Central memory CD8-positive, alpha-beta T cell (primary cell): Measurements from ENCODE around the gene HYDIN.

ENCODE experiments used
- ATAC-seq: fragments of 150-1000 bp; cut with Tn5 transposase; replicated peaks from 2 replicates; pipeline ENCODE4 v1.10.0; 2022; ENCODE audit warnings: mild to moderate bottlenecking, moderate FRiP score, moderate number of reproducible peaks; ENCODE audit not compliant: poor library complexity, severe bottlenecking; ENCODE audit errors: extremely low read depth
- DNase-seq, 2 donors: peaks; one replicate each; pipeline ENCODE4 v3.0.0; 2021; ENCODE audit warnings: low spot score in 2 of 2
- H3K27ac Mint-ChIP-seq: one replicate; pipeline ENCODE4 v1.8.0; 2022; ENCODE audit warnings: low read depth, mild to moderate bottlenecking, moderate library complexity, mixed read lengths
- H3K27me3 Mint-ChIP-seq: one replicate; pipeline ENCODE4 v1.8.0; 2022; ENCODE audit warnings: mixed read lengths
- H3K36me3 Mint-ChIP-seq: one replicate; pipeline ENCODE4 v1.8.0; 2022; ENCODE audit warnings: mild to moderate bottlenecking, moderate library complexity, mixed read lengths; ENCODE audit not compliant: insufficient read depth
- H3K4me1 Mint-ChIP-seq: one replicate; pipeline ENCODE4 v1.8.0; 2022; ENCODE audit warnings: mixed read lengths
- H3K4me3 Mint-ChIP-seq: one replicate; pipeline ENCODE4 v1.8.0; 2022; ENCODE audit warnings: mild to moderate bottlenecking, moderate library complexity, mixed read lengths
- H3K9me3 Mint-ChIP-seq: one replicate; pipeline ENCODE4 v1.8.0; 2022; ENCODE audit warnings: mixed read lengths

The HYDIN gene

DNA sequence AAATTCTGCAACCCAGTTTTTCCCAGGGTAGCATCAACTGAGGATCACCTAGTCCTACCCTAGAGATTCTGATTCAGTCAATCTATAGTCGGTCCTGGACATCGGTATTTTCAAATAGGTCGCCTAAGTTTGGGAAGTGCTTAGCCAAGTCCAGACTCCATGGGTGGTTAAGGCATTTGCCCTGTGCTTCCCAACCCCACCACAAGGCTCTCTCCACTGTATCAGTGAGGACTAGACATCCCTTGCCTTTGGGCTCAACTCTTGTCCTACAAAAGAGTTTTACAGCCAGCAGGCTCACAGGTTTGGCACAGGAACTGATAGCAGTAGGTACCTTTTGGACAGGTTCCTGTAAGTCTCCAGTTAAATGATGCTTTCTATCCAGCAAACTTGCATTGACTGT is 13.8 kb downstream of the HYDIN start:
- Mint-ChIP-seq H3K27me3 (peaks cover 42% of the 10 kb centered on the region), H3K4me3 (no peak overlapping the region), H3K4me1 (no peaks in the 10 kb centered on the region), H3K27ac (no peak overlapping the region), H3K9me3 (peaks cover 1% of the 10 kb centered on the region), H3K36me3 (no peaks in the 10 kb centered on the region)
- no peak for DNase-seq
- ATAC-seq = no peak

DNA sequence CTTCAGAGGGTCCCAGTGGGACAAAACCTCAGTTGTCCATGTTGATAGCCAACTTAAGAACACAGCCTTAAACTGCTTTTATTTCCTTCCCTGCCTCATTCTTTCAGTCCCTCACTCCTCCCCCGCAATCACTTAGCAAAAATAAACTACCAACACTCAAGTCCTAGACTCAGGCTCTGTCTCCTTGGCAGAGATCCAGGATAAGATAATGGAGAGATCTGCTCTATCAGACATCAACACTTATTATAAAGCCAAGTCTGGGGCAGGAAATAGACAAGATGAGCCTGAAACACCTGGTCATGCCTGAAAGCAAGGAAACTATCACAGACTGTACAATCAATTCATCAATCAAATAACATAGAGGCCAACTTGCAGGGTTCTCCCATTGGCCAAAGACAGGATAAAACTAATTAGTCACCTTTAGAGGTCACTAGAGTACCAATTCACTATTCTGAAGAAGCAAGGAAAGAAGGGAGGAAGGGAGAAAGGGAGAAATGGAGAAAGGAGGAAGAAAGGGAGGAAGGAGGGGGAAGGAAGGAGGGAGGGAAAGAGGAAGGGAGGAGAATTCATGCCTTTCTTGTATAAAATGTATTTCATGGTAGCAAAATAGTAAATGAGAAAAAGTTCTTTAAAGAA is 15.7 kb downstream of the HYDIN start:
- Mint-ChIP-seq H3K4me3 (no peak overlapping the region), H3K27me3 (peaks cover 45% of the 10 kb centered on the region), H3K36me3 (no peaks in the 10 kb centered on the region), H3K27ac (no peak overlapping the region), H3K9me3 (peaks cover 5% of the 10 kb centered on the region), H3K4me1 (no peaks in the 10 kb centered on the region)
- no peak for ATAC-seq
- no peak for DNase-seq

DNA sequence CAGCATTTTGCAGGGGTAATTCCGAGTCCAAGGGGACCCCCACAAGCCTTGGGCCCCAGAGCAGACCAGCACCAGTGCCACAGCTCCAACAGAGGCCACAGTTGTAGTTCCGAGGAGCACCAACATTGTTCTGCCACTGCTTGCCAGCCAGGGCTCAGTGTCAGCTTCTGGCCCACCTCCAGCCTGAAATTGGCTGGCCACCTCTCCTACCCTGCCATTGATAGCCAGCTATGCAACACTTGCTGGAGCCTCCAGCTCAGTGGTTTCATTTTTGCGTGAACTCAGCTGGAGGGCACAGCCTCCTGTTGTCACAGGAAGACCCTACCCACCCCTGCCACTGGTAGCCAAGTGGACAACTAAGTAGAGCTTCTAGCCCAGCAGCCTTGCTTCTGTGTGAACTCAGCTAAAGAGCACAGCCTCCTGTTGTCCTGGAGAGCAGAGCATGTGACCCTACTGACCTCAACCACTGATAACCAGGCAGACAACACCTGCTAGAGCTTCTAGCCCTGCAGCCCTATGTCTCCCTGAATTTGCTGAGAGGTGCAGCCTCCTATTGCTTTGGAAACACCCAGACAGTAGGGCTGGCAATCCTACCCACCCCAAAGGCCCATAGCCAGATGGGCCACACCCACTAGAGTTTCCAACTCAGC is 24.9 kb downstream of the HYDIN start:
- Mint-ChIP-seq H3K27me3 (peaks cover 80% of the 10 kb centered on the region), H3K27ac (no peak overlapping the region), H3K4me3 (no peak overlapping the region), H3K9me3 (peaks cover 12% of the 10 kb centered on the region), H3K4me1 (no peaks in the 10 kb centered on the region), H3K36me3 (no peaks in the 10 kb centered on the region)
- no peak for DNase-seq
- no peak for ATAC-seq

DNA sequence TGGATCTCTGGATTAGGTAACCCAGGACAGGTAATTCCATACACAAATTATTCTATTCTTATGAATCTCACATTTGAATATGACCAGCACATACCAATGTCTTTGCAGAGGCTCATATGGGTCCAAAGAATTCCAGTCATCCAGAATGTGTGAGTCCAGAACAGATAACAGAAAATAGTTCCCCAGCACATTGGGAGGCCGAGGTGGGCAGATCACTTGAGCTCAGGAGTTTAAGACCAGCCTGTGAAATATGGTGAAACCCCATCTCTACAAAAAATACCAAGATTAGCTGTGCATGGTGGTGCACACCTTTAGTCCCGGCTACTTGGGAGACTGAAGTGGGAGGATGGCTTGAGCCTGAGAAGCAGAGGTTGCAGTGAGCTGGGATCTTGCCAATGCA is 26.9 kb downstream of the HYDIN start:
- Mint-ChIP-seq H3K27ac (no peak overlapping the region), H3K4me3 (no peak overlapping the region), H3K36me3 (no peaks in the 10 kb centered on the region), H3K27me3 (peaks cover 77% of the 10 kb centered on the region), H3K4me1 (no peaks in the 10 kb centered on the region), H3K9me3 (peaks cover 12% of the 10 kb centered on the region)
- no peak for DNase-seq
- no peak for ATAC-seq

DNA sequence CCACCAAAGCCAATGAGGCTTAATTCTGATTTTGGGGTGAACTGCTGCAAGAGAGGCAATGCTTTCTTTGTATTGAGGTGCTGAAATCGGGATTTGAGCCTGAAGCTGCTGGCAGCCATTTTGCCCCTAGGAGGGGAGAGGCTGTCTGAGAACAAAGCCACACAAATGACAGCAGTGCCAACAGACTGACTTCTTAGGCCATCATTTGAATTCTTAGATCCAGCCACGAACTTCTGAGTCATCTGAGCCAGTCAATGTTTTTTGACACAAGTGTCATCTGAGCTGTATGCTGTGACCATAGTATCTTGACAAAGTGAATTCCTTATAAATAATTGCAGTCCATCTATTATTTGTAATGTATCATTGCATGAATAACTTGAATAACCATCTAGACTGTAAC is 29.0 kb downstream of the HYDIN start:
- Mint-ChIP-seq H3K36me3 (no peaks in the 10 kb centered on the region), H3K27ac (no peak overlapping the region), H3K4me3 (no peak overlapping the region), H3K27me3 (peaks cover 75% of the 10 kb centered on the region), H3K4me1 (no peaks in the 10 kb centered on the region), H3K9me3 (peaks cover 7% of the 10 kb centered on the region)
- ATAC-seq (no peak), DNase-seq (no peak)

DNA sequence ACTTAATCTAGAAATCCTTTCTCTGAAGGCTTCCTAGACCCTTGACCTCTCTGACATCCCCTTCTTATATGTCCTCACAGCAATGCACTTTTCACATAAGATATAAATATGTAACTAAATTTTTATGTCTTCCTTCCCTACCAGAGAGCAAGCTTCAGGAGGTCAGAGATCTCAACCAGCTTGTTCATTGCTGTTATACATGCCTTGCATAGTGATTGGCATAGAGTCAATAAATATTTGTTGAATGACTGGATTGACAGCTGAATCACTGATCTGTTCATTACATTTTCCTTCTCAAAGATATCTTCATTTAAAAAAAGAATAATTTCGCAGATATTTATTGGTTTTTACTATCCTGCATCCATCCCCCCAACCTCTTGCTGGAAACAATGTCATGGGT is 29.5 kb downstream of the HYDIN start:
- ATAC-seq = no peak
- H3K4me3 Mint-ChIP-seq = no peak overlapping the region
- H3K4me1 Mint-ChIP-seq = no peaks in the 10 kb centered on the region
- peaks cover 70% of the 10 kb centered on the region for H3K27me3 Mint-ChIP-seq
- DNase-seq = no peak
- no peaks in the 10 kb centered on the region for H3K36me3 Mint-ChIP-seq
- peaks cover 2% of the 10 kb centered on the region for H3K9me3 Mint-ChIP-seq
- no peak overlapping the region for H3K27ac Mint-ChIP-seq

DNA sequence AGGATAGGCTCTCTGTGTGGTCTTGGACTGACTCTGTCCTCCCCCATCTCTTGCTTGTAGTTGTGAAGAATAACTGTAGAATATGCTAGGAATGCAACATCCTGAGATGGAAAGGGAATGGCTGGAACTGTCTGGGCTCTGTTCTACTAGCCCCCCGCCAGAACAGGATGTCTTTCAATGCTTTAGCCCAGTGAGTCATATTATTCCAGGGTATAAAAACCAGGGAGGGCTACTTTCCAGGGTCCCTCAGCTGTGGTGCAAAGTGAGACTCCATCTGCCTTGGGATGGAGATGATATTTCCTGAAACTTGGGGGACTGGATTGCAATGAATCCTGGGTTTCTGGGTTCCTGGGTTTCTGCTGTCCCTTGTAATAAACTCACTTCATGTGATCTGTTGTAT is 32.1 kb downstream of the HYDIN start:
- ATAC-seq (no peak), DNase-seq (no peak)
- Mint-ChIP-seq H3K36me3 (no peaks in the 10 kb centered on the region), H3K4me1 (no peaks in the 10 kb centered on the region), H3K9me3 (no peaks in the 10 kb centered on the region), H3K27me3 (peaks cover 55% of the 10 kb centered on the region), H3K27ac (no peak overlapping the region), H3K4me3 (no peak overlapping the region)

DNA sequence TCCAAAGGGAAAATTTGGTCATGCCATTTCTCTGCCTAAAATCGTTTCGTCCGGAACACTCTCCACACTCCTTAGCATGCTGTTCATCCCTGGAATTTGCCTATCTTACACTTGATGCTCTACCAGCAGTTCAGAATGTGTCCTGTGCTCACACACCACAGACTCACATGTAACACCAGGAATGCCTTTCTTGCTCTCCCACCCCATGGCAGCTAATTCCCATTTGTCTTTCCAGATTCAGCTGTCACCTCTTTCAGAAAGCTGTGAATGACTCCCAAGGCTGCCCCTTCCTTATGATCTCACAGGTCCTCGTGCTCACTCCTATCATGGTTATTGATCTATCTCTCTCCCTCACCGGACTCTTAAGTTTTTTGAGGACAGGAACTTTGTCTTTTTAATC is 38.1 kb downstream of the HYDIN start:
- Mint-ChIP-seq H3K9me3 (no peaks in the 10 kb centered on the region), H3K27me3 (peaks cover 6% of the 10 kb centered on the region), H3K36me3 (no peaks in the 10 kb centered on the region), H3K27ac (no peak overlapping the region), H3K4me3 (no peak overlapping the region), H3K4me1 (no peaks in the 10 kb centered on the region)
- DNase-seq (no peak), ATAC-seq (no peak)

DNA sequence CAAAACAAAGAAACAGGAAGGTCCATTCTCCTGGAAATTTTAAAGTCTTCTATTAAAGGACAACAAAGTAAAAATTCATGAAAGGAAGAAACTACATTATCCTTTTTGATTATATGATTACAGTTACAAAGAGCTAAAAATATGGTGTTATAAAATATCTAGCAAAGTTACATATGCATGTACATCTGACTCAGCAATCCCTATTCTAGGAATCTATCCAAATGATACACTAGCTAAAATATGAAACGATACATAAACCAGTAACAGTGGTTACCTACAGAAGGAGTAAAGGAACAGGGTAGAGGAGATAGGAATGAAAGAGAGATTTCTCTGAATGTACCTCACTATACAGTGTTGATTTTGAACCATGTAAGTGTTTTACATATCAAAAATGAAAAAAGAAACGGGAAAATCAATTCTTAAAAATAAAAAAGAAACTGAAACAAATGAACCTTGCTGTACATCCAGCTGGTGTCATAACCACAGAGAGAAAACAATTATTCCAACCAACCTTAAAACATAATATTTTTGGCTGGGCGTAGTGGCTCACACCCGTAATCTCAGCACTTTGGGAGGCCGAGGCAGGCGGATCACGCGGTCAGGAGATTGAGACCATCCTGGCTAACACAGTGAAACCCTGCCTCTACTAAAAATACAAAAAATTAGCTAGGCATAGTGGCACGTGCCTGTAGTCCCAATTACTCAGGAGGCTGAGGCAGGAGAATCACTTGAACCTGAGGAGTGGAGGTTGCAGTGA is 41.4 kb downstream of the HYDIN start:
- no peaks in the 10 kb centered on the region for H3K36me3 Mint-ChIP-seq
- no peak for DNase-seq
- H3K27ac Mint-ChIP-seq = no peak overlapping the region
- no peaks in the 10 kb centered on the region for H3K9me3 Mint-ChIP-seq
- no peaks in the 10 kb centered on the region for H3K27me3 Mint-ChIP-seq
- H3K4me1 Mint-ChIP-seq = no peaks in the 10 kb centered on the region
- H3K4me3 Mint-ChIP-seq = no peak overlapping the region
- ATAC-seq = no peak

DNA sequence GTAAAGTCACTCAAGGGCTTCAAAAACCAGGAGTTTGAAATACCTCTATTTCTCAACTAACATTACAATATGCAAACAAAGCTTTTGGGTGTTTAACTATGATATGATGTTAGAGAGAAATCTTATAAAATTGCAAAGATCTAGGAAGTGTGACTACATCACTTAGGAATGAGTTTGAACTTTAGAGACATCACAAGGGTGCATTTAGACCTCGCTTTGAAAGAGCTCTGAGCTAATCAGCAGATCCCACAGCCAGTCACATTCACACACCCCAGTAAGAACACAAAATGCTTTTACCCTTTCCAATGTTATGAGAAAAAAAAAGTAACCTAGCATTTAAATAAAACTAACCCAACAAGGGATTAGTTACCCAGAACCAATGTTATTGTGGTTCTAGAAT is 45.2 kb downstream of the HYDIN start:
- no peak overlapping the region for H3K4me3 Mint-ChIP-seq

DNA sequence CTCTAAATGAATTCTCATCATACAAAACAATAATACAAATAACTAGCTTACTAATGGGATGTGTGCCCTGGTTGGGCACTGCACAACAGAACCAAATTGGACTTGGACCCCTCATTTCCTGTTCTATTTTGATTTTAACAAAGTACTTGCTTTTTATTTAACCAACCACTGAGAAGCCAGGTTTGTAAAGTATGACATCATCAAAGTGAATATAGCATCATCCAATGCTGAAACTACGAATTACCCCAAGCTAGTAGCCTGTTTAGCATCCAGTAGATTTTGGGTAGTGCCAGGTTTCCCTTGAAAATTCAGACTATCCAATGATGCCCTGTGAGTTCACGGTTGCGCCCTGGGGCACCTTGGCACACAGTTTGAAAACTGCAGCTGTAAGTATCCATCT is 51.0 kb downstream of the HYDIN start:
- no peak overlapping the region for H3K27ac Mint-ChIP-seq
- H3K9me3 Mint-ChIP-seq = peaks cover 7% of the 10 kb centered on the region
- H3K36me3 Mint-ChIP-seq = no peaks in the 10 kb centered on the region

More for the DNA sequence above, 45.2 kb downstream of the HYDIN start:
- DNase-seq = no peak
- Mint-ChIP-seq H3K27ac (no peak overlapping the region), H3K4me1 (no peaks in the 10 kb centered on the region), H3K36me3 (no peaks in the 10 kb centered on the region), H3K9me3 (peaks cover 7% of the 10 kb centered on the region), H3K27me3 (peaks cover 24% of the 10 kb centered on the region)
- ATAC-seq = no peak

DNA sequence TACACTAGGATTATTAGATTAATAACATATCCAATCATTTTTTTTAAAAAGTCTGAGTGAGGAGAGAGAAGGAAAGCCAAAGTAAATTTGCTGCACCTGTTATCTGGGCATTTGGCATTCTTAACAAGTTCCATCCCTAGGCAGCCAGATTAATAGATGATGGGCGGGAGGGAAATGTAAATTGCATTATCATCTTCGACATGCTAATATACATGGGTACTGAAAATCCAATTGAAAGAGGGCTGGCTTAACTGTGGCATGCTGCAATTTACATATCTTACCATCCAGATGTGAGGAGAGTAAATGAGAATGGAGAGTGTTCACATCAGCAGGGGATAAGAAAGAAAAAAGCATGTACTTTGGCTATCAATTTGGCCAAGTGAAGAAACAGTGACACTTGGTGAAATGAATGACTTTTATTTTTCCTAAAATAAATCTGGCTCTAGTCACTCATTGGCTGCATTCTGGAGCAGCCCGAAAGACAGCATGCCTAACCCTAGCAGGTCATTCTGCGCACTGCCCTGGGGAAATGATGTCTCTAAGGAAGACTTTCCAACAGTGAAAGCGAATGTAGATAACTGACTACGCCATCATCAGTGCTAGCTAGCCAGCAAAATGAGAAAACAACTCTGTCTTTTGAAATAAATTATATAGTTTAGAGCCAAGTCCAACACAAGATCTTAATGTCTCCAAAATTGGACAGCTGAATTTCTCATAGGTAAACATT is 57.9 kb downstream of the HYDIN start:
- no peaks in the 10 kb centered on the region for H3K4me1 Mint-ChIP-seq
- H3K36me3 Mint-ChIP-seq = no peaks in the 10 kb centered on the region
- DNase-seq = no peak
- no peak for ATAC-seq
- H3K4me3 Mint-ChIP-seq = no peak overlapping the region
- H3K27ac Mint-ChIP-seq = no peak overlapping the region
- H3K9me3 Mint-ChIP-seq = no peaks in the 10 kb centered on the region
- peaks cover 17% of the 10 kb centered on the region for H3K27me3 Mint-ChIP-seq

More for the DNA sequence above, 51.0 kb downstream of the HYDIN start:
- H3K4me1 Mint-ChIP-seq = no peaks in the 10 kb centered on the region
- no peak for ATAC-seq
- no peak overlapping the region for H3K4me3 Mint-ChIP-seq
- no peak for DNase-seq
- H3K27me3 Mint-ChIP-seq = peaks cover 34% of the 10 kb centered on the region
